WTC11 (cell line): Measurements from ENCODE around the gene APCS.

ENCODE experiments used
- ATF1 ChIP-seq: sonication (generic); formaldehyde crosslinking; IDR thresholded peaks from 2 replicates; pipeline ENCODE4 v1.8.1; 2023; ENCODE audit warnings: mild to moderate bottlenecking, moderate library complexity, missing genetic modification reagents
- GABPB1 ChIP-seq: sonication (generic); formaldehyde crosslinking; IDR thresholded peaks from 2 replicates; pipeline ENCODE4 v1.8.1; 2023; ENCODE audit warnings: mild to moderate bottlenecking, missing genetic modification reagents
- KAT7 ChIP-seq: sonication (generic); formaldehyde crosslinking; IDR thresholded peaks from 2 replicates; pipeline ENCODE4 v1.8.1; 2023; ENCODE audit warnings: missing genetic modification reagents, mild to moderate bottlenecking, borderline replicate concordance
- SP1 ChIP-seq: sonication (generic); formaldehyde crosslinking; conservative IDR thresholded peaks from 2 replicates; pipeline ENCODE4 v1.8.1; 2022; ENCODE audit warnings: missing genetic modification reagents
- TCF7 ChIP-seq: sonication (generic); formaldehyde crosslinking; IDR thresholded peaks from 2 replicates; pipeline ENCODE4 v1.8.0; 2022; ENCODE audit warnings: mild to moderate bottlenecking, low read depth, missing genetic modification reagents, moderate library complexity
- ZNF263 ChIP-seq: sonication (generic); formaldehyde crosslinking; IDR thresholded peaks from 2 replicates; pipeline ENCODE4 v1.8.1; 2022; ENCODE audit warnings: low read depth, mild to moderate bottlenecking, moderate library complexity, missing genetic modification reagents
- TF ChIP-seq, protein P1 (sequence below): fragments of 200-600 bp; IDR thresholded peaks from 2 replicates; pipeline ENCODE4 v1.8.0; 2022; ENCODE audit warnings: antibody characterized with exemption
- TF ChIP-seq, protein P2 (sequence below): sonication (generic); formaldehyde crosslinking; IDR thresholded peaks from 2 replicates; pipeline ENCODE4 v1.8.0; 2022; ENCODE audit warnings: mild to moderate bottlenecking, missing genetic modification reagents
- TF ChIP-seq, protein P3 (sequence below): sonication (generic); formaldehyde crosslinking; IDR thresholded peaks from 2 replicates; pipeline ENCODE4 v1.8.1; 2022; ENCODE audit warnings: low read depth, mild to moderate bottlenecking, moderate library complexity, missing genetic modification reagents, borderline replicate concordance
- TF ChIP-seq, protein P4 (sequence below): fragments of 250-450 bp; sonication (Bioruptor Pico); IDR thresholded peaks from 2 replicates; pipeline ENCODE4 v1.9.0; 2021; ENCODE audit warnings: mild to moderate bottlenecking
- TF ChIP-seq, protein P5 (sequence below): fragments of 250-450 bp; sonication (Bioruptor Pico); IDR thresholded peaks from 2 replicates; pipeline ENCODE4 v1.9.0; 2021; ENCODE audit warnings: mild to moderate bottlenecking, borderline replicate concordance

DNA sequence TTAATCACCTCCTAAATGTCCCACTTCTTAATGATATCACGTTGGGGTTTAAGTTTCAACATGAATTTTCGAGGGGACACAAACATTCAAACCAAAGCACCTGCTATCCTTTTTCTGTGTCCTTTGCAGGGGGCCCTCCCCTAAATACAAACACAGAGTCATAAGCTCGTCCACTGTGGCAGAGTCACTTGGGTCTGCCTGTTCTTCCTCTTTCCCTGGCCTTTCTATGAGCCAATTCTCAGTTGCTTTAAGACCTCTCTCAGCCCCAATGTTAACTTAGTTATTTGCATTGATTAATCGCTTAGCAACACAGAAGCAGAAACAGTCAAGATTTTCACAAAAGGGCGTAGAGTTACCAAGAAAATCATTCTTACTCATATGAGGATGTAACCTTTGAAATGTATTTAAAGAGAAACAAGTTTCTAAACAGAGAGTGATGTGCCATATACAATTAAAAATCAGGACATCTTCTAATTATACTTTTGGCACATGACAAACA, 14.9 kb downstream of the APCS start:
- TF ChIP-seq, protein P1, sequence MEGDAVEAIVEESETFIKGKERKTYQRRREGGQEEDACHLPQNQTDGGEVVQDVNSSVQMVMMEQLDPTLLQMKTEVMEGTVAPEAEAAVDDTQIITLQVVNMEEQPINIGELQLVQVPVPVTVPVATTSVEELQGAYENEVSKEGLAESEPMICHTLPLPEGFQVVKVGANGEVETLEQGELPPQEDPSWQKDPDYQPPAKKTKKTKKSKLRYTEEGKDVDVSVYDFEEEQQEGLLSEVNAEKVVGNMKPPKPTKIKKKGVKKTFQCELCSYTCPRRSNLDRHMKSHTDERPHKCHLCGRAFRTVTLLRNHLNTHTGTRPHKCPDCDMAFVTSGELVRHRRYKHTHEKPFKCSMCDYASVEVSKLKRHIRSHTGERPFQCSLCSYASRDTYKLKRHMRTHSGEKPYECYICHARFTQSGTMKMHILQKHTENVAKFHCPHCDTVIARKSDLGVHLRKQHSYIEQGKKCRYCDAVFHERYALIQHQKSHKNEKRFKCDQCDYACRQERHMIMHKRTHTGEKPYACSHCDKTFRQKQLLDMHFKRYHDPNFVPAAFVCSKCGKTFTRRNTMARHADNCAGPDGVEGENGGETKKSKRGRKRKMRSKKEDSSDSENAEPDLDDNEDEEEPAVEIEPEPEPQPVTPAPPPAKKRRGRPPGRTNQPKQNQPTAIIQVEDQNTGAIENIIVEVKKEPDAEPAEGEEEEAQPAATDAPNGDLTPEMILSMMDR: no peak
- no peak for TF ChIP-seq SP1 (CRISPR knock-in tag)
- TF ChIP-seq, protein P2, sequence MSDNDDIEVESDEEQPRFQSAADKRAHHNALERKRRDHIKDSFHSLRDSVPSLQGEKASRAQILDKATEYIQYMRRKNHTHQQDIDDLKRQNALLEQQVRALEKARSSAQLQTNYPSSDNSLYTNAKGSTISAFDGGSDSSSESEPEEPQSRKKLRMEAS (CRISPR knock-in tag): no peak
- TF ChIP-seq TCF7 (CRISPR knock-in tag): no peak
- TF ChIP-seq, protein P3, sequence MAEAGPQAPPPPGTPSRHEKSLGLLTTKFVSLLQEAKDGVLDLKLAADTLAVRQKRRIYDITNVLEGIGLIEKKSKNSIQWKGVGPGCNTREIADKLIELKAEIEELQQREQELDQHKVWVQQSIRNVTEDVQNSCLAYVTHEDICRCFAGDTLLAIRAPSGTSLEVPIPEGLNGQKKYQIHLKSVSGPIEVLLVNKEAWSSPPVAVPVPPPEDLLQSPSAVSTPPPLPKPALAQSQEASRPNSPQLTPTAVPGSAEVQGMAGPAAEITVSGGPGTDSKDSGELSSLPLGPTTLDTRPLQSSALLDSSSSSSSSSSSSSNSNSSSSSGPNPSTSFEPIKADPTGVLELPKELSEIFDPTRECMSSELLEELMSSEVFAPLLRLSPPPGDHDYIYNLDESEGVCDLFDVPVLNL (CRISPR knock-in tag): no peak
- TF ChIP-seq, protein P4, sequence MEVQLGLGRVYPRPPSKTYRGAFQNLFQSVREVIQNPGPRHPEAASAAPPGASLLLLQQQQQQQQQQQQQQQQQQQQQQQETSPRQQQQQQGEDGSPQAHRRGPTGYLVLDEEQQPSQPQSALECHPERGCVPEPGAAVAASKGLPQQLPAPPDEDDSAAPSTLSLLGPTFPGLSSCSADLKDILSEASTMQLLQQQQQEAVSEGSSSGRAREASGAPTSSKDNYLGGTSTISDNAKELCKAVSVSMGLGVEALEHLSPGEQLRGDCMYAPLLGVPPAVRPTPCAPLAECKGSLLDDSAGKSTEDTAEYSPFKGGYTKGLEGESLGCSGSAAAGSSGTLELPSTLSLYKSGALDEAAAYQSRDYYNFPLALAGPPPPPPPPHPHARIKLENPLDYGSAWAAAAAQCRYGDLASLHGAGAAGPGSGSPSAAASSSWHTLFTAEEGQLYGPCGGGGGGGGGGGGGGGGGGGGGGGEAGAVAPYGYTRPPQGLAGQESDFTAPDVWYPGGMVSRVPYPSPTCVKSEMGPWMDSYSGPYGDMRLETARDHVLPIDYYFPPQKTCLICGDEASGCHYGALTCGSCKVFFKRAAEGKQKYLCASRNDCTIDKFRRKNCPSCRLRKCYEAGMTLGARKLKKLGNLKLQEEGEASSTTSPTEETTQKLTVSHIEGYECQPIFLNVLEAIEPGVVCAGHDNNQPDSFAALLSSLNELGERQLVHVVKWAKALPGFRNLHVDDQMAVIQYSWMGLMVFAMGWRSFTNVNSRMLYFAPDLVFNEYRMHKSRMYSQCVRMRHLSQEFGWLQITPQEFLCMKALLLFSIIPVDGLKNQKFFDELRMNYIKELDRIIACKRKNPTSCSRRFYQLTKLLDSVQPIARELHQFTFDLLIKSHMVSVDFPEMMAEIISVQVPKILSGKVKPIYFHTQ: no peak
- TF ChIP-seq KAT7 (CRISPR knock-in tag): no peak
- no peak for TF ChIP-seq GABPB1
- TF ChIP-seq, protein P5, sequence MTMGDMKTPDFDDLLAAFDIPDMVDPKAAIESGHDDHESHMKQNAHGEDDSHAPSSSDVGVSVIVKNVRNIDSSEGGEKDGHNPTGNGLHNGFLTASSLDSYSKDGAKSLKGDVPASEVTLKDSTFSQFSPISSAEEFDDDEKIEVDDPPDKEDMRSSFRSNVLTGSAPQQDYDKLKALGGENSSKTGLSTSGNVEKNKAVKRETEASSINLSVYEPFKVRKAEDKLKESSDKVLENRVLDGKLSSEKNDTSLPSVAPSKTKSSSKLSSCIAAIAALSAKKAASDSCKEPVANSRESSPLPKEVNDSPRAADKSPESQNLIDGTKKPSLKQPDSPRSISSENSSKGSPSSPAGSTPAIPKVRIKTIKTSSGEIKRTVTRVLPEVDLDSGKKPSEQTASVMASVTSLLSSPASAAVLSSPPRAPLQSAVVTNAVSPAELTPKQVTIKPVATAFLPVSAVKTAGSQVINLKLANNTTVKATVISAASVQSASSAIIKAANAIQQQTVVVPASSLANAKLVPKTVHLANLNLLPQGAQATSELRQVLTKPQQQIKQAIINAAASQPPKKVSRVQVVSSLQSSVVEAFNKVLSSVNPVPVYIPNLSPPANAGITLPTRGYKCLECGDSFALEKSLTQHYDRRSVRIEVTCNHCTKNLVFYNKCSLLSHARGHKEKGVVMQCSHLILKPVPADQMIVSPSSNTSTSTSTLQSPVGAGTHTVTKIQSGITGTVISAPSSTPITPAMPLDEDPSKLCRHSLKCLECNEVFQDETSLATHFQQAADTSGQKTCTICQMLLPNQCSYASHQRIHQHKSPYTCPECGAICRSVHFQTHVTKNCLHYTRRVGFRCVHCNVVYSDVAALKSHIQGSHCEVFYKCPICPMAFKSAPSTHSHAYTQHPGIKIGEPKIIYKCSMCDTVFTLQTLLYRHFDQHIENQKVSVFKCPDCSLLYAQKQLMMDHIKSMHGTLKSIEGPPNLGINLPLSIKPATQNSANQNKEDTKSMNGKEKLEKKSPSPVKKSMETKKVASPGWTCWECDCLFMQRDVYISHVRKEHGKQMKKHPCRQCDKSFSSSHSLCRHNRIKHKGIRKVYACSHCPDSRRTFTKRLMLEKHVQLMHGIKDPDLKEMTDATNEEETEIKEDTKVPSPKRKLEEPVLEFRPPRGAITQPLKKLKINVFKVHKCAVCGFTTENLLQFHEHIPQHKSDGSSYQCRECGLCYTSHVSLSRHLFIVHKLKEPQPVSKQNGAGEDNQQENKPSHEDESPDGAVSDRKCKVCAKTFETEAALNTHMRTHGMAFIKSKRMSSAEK: no peak
- no peak for TF ChIP-seq ZNF263 (CRISPR knock-in tag)
- TF ChIP-seq ATF1: no peak
